Liver (tissue), 9 donors: ENCODE measurements around the gene TSC22D3. TPM values are rescaled to one million over a fixed set of nuclear protein-coding genes. Genes with fewer than 3 reads are reported as not detected.

ENCODE experiments used
- DNase-seq: peaks from one replicate; pipeline ENCODE4 v3.0.0-alpha.2; 2017; ENCODE audit warnings: low spot score
- H3K27ac ChIP-seq, 2 donors: one replicate each; pipeline ENCODE4 v1.7.0; 2013; ENCODE audit warnings: inconsistent platforms in 2 of 2, low read length in 2 of 2, control low read depth in 1 of 2, low read depth in 1 of 2, mild to moderate bottlenecking in 1 of 2
- H3K27me3 ChIP-seq, 4 donors: one replicate each; pipeline versions ENCODE4 v1.6.1 to v1.7.0; 2013; ENCODE audit warnings: low read length in 3 of 4, inconsistent platforms in 1 of 4, mild to moderate bottlenecking in 1 of 4, moderate library complexity in 1 of 4; ENCODE audit not compliant: control insufficient read depth in 4 of 4, insufficient read depth in 4 of 4
- H3K36me3 ChIP-seq, 4 donors: one replicate each; pipeline versions ENCODE4 v1.6.1 to v1.7.0; 2013; ENCODE audit warnings: low read length in 3 of 4, mild to moderate bottlenecking in 3 of 4, low read depth in 1 of 4, moderate library complexity in 1 of 4; ENCODE audit not compliant: control insufficient read depth in 4 of 4, insufficient read depth in 3 of 4
- H3K4me1 ChIP-seq, 4 donors: one replicate each; pipeline versions ENCODE4 v1.6.1 to v1.7.0; 2013; ENCODE audit warnings: low read length in 3 of 4, mild to moderate bottlenecking in 3 of 4, moderate library complexity in 1 of 4; ENCODE audit not compliant: control insufficient read depth in 4 of 4, insufficient read depth in 4 of 4
- H3K4me3 ChIP-seq, 3 donors: one replicate each; pipeline versions ENCODE4 v1.6.1 to v1.7.0; 2013; ENCODE audit warnings: low read length in 3 of 3, control low read depth in 1 of 3, low read depth in 1 of 3, mild to moderate bottlenecking in 1 of 3
- H3K9ac ChIP-seq, 2 donors: one replicate each; pipeline ENCODE4 v1.7.0; 2013; ENCODE audit warnings: low read length in 2 of 2, mild to moderate bottlenecking in 2 of 2, moderate library complexity in 2 of 2, control low read depth in 1 of 2, low read depth in 1 of 2
- H3K9me3 ChIP-seq, 4 donors: one replicate each; pipeline versions ENCODE4 v1.6.1 to v1.7.0; 2013; ENCODE audit warnings: low read length in 3 of 4; ENCODE audit not compliant: control insufficient read depth in 4 of 4
- ATF3 ChIP-seq: IDR thresholded peaks from 2 replicates; pipeline ENCODE4 v1.6.1; 2016; ENCODE audit warnings: antibody characterized with exemption
- CTCF ChIP-seq: fragments of 150-350 bp; IDR thresholded peaks from 2 replicates; pipeline ENCODE4 v1.5.1; 2017; ENCODE audit warnings: improper control_type of control experiment, low read depth, low read length; ENCODE audit not compliant: missing input control
- EGR1 ChIP-seq, 2 donors: IDR thresholded peaks; 2 replicates each; pipeline ENCODE4 v1.6.1; 2016 to 2018; ENCODE audit warnings: antibody characterized with exemption in 2 of 2, low read depth in 2 of 2
- FOXA1 ChIP-seq: IDR thresholded peaks from 2 replicates; pipeline ENCODE4 v1.6.1; 2016; ENCODE audit warnings: antibody characterized with exemption
- FOXA2 ChIP-seq: IDR thresholded peaks from 2 replicates; pipeline ENCODE4 v1.6.1; 2016; ENCODE audit warnings: antibody characterized with exemption
- GABPA ChIP-seq, 2 donors: IDR thresholded peaks in 1 of 2; conservative IDR thresholded peaks in 1 of 2; 2 replicates each; pipeline ENCODE4 v1.6.1; 2016; ENCODE audit warnings: antibody characterized with exemption in 2 of 2, mild to moderate bottlenecking in 1 of 2, moderate library complexity in 1 of 2
- HNF4A ChIP-seq, 2 donors: conservative IDR thresholded peaks; 2 replicates each; pipeline ENCODE4 v1.6.1; 2016; ENCODE audit warnings: antibody characterized with exemption in 2 of 2, mild to moderate bottlenecking in 2 of 2
- HNF4G ChIP-seq: IDR thresholded peaks from 2 replicates; pipeline ENCODE4 v1.6.1; 2016; ENCODE audit warnings: antibody characterized with exemption
- JUND ChIP-seq, 2 donors: IDR thresholded peaks; 2 replicates each; pipeline ENCODE4 v1.6.1; 2016; ENCODE audit warnings: antibody characterized with exemption in 2 of 2
- NR2F2 ChIP-seq: IDR thresholded peaks from 2 replicates; pipeline ENCODE4 v1.6.1; 2016; ENCODE audit warnings: antibody characterized with exemption
- RAD21 ChIP-seq, 2 donors: IDR thresholded peaks; 2 replicates each; pipeline ENCODE4 v1.6.1; 2016; ENCODE audit warnings: antibody characterized with exemption in 2 of 2, mild to moderate bottlenecking in 2 of 2
- REST ChIP-seq: IDR thresholded peaks from 2 replicates; pipeline ENCODE4 v1.6.1; 2016; ENCODE audit warnings: antibody characterized with exemption, mild to moderate bottlenecking
- RXRA ChIP-seq, 2 donors: IDR thresholded peaks; 2 replicates each; pipeline ENCODE4 v1.6.1; 2017 to 2018; ENCODE audit warnings: antibody characterized with exemption in 2 of 2, mild to moderate bottlenecking in 1 of 2
- SP1 ChIP-seq: IDR thresholded peaks from 2 replicates; pipeline ENCODE4 v1.6.1; 2018; ENCODE audit warnings: antibody characterized with exemption, mild to moderate bottlenecking
- TAF1 ChIP-seq: conservative IDR thresholded peaks from 2 replicates; pipeline ENCODE4 v1.6.1; 2016; ENCODE audit warnings: antibody characterized with exemption, mild to moderate bottlenecking
- YY1 ChIP-seq: IDR thresholded peaks from 2 replicates; pipeline ENCODE4 v1.6.1; 2016; ENCODE audit warnings: antibody characterized with exemption, mild to moderate bottlenecking
- ZBTB33 ChIP-seq: IDR thresholded peaks from 2 replicates; pipeline ENCODE4 v1.6.1; 2016; ENCODE audit warnings: antibody characterized with exemption
- WGBS: extraction: QIAGEN DNeasy Blood & Tissue Kit; methylation state at CpG from one replicate; pipeline ENCODE4 v1.1.7; 2013; 5-methylcytosine and 5-hydroxymethylcytosine counted together
- polyA plus RNA-seq, 2 donors: library from polyadenylated mRNA; stranded (reverse) in 1 of 2; unstranded in 1 of 2; fragments of 200-250 nt in 1 of 2; fragments of >200 nt in 1 of 2; fragmentation: Nextera tagmentation in 1 of 2; extraction: Ambion mirVana in 1 of 2; gene quantifications; one replicate each; pipeline versions ENCODE4 v1.2.1 to v1.2.3, GENCODE V29; 2013 to 2015
- total RNA-seq, 2 donors: library from RNA; depleted of rRNA; stranded (reverse); fragments of >200 nt; gene quantifications; one replicate each; pipeline ENCODE4 v1.2.3, GENCODE V29; 2014
- TF ChIP-seq, protein P1 (sequence below): IDR thresholded peaks from 2 replicates; pipeline ENCODE4 v1.6.1; 2016; ENCODE audit warnings: antibody characterized with exemption
- donor health status: healthy.
- donor health status: healthy.
- donor health status: healthy.
- donor health status: healthy.
- donor health status: healthy.

Gene TSC22D3
- total and polyA plus RNA-seq, 4 donors, result 10.5 to 128 (median 48.1) TPM

DNA sequence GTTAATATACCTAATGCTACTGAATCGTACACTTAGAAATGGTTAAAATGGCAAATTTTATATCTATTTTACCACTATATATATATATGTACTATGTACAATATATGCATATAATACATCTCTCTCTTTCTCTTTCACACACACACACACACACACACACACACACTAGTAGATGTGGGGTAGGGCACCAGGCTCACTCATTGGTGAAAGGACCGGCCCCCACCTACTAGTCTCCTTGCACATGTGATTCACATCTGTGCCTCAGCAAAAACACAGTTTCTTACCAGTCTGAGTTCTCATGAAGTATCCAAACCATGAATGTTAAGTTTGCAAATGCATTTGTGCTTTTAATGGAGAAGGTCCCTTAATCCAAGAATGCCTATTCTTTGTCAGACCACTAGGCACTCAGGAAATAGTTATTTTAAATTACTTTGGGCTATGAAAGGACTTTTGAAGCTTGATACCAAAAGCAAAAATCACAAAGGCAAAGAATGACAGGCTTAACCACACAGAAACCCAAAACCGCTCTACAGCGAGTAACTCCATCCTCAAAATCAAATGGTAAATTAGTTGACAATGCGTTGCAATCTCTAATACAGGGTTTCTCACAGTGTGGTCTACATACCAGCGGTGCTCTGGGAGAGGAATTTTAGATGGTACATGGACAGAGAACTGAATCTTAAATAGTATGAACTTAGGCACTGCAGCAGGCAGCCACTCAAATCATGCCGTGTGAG is 5.8 kb downstream of the TSC22D3 start:
- Histone ChIP-seq H3K27ac (no peak overlapping the region), H3K9me3 (no peaks in the 10 kb centered on the region), H3K9ac (no peak overlapping the region), H3K4me3 (no peak overlapping the region), H3K36me3 (peaks cover 0 to 2% (median 0%) of the 10 kb centered on the region in 4 donors), H3K27me3 (no peaks in the 10 kb centered on the region), H3K4me1 (peaks cover 2 to 16% (median 6%) of the 10 kb centered on the region in 4 donors)
- WGBS, result 97% methylated on average over 7 of the region's 7 CpGs
- no peak for TF ChIP-seq HNF4A (conservative IDR thresholded peaks at IDR 0.05)
- TF ChIP-seq HNF4G, result no peak
- TF ChIP-seq RXRA (IDR thresholded peaks at IDR 0.05), result no peak
- no peak for TF ChIP-seq EGR1 (IDR thresholded peaks at IDR 0.05; ENCODE audit: low read depth in 2 of 2)
- no peak for DNase-seq

- Histone ChIP-seq H3K27ac (no peak overlapping the region), H3K36me3 (peaks cover 0 to 2% (median 0%) of the 10 kb centered on the region in 4 donors), H3K9ac (no peak overlapping the region), H3K9me3 (no peaks in the 10 kb centered on the region), H3K4me1 (peaks cover 0 to 7% (median under 1%) of the 10 kb centered on the region in 4 donors), H3K27me3 (no peaks in the 10 kb centered on the region), H3K4me3 (no peak overlapping the region)
- 98% methylated on average over 3 of the region's 3 CpGs for WGBS
- TF ChIP-seq RAD21 (IDR thresholded peaks at IDR 0.05) (no peak), NR2F2 (no peak), YY1 (no peak), ZBTB33 (no peak), SP1 (no peak), GABPA (IDR thresholded peaks at IDR 0.05 in 1 of 2, conservative IDR thresholded peaks at IDR 0.05 in 1 of 2) (no peak), RXRA (IDR thresholded peaks at IDR 0.05) (no peak), FOXA1 (no peak), CTCF (no peak), EGR1 (IDR thresholded peaks at IDR 0.05; ENCODE audit: low read depth in 2 of 2) (no peak), REST (no peak), TAF1 (no peak), HNF4A (conservative IDR thresholded peaks at IDR 0.05) (no peak), HNF4G (no peak), FOXA2 (no peak), ATF3 (no peak), JUND (IDR thresholded peaks at IDR 0.05) (no peak)
- TF ChIP-seq, protein P1, sequence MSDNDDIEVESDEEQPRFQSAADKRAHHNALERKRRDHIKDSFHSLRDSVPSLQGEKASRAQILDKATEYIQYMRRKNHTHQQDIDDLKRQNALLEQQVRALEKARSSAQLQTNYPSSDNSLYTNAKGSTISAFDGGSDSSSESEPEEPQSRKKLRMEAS, result no peak
- no peak for DNase-seq
Observed at GRCh38 chrX:107768051-107768450, 7.5 kb downstream of the TSC22D3 start.
